Neuronal stem cell (in vitro differentiated cells): Measurements from ENCODE around the gene PPP2R2B.

ENCODE experiments used
- DNase-seq: peaks from one replicate; pipeline ENCODE4 v3.0.0-alpha.2; 2013; ENCODE audit warnings: low spot score
- H2AFZ ChIP-seq: one replicate; pipeline ENCODE4 v1.6.1; 2013; ENCODE audit warnings: mild to moderate bottlenecking, low read length, inconsistent platforms
- H2AK5ac ChIP-seq: 2 replicates; pipeline ENCODE4 v1.6.1; 2013; ENCODE audit warnings: low read depth, mild to moderate bottlenecking, inconsistent platforms, low read length, moderate library complexity, mixed read lengths
- H2BK120ac ChIP-seq: 2 replicates; pipeline ENCODE4 v1.6.1; 2013; ENCODE audit warnings: low read depth, mild to moderate bottlenecking, inconsistent platforms, low read length, moderate library complexity, mixed read lengths
- H2BK12ac ChIP-seq: one replicate; pipeline ENCODE4 v1.6.1; 2013; ENCODE audit warnings: low read length, inconsistent platforms
- H2BK15ac ChIP-seq: 2 replicates; pipeline ENCODE4 v1.6.1; 2013; ENCODE audit warnings: mild to moderate bottlenecking, low read length, inconsistent platforms, mixed read lengths
- H2BK5ac ChIP-seq: one replicate; pipeline ENCODE4 v1.6.1; 2013; ENCODE audit warnings: inconsistent platforms, mild to moderate bottlenecking, low read length, moderate library complexity
- H3K14ac ChIP-seq: one replicate; pipeline ENCODE4 v1.6.1; 2013; ENCODE audit warnings: low read length, inconsistent platforms
- H3K18ac ChIP-seq: 2 replicates; pipeline ENCODE4 v1.6.1; 2013; ENCODE audit warnings: low read length, inconsistent platforms
- H3K23ac ChIP-seq: 2 replicates; pipeline ENCODE4 v1.6.1; 2013; ENCODE audit warnings: low read depth, mild to moderate bottlenecking, mixed read lengths, low read length, inconsistent platforms; ENCODE audit not compliant: poor library complexity
- H3K27ac ChIP-seq: replicated peaks from 3 replicates; pipeline ENCODE4 v1.5.1; 2013; ENCODE audit warnings: low read length, inconsistent platforms
- H3K27me3 ChIP-seq, 3 experiments: 2 replicates each; pipeline ENCODE4 v1.6.1; 2013; ENCODE audit warnings: low read length in 3 of 3, mild to moderate bottlenecking in 2 of 3, inconsistent platforms in 1 of 3, low read depth in 1 of 3, mixed read lengths in 1 of 3, moderate library complexity in 1 of 3; ENCODE audit not compliant: control insufficient read depth in 3 of 3, insufficient read depth in 3 of 3
- H3K36me3 ChIP-seq, 2 donors: replicated peaks in 1 of 2; 2 replicates each; pipeline ENCODE4 v1.6.1; 2013; ENCODE audit warnings: low read length in 2 of 2; ENCODE audit not compliant: control insufficient read depth in 2 of 2, insufficient read depth in 2 of 2
- H3K4ac ChIP-seq: 2 replicates; pipeline ENCODE4 v1.6.1; 2013; ENCODE audit warnings: inconsistent platforms, mild to moderate bottlenecking, low read length, moderate library complexity
- H3K4me1 ChIP-seq, 2 donors: 1 replicate in 1 of 2; 2 replicates in 1 of 2; pipeline ENCODE4 v1.6.1; 2013; ENCODE audit warnings: low read length in 2 of 2, low read depth in 1 of 2; ENCODE audit not compliant: control insufficient read depth in 2 of 2, insufficient read depth in 1 of 2
- H3K4me2 ChIP-seq: one replicate; pipeline ENCODE4 v1.6.1; 2013; ENCODE audit warnings: mild to moderate bottlenecking, low read length, inconsistent platforms; ENCODE audit not compliant: insufficient read depth, poor library complexity, severe bottlenecking
- H3K4me3 ChIP-seq, 2 donors: 2 replicates each; pipeline ENCODE4 v1.5.1; 2013; ENCODE audit warnings: low read length in 2 of 2, mild to moderate bottlenecking in 2 of 2, inconsistent platforms in 1 of 2, moderate library complexity in 1 of 2
- H3K79me1 ChIP-seq: one replicate; pipeline ENCODE4 v1.6.1; 2013; ENCODE audit warnings: low read depth, mild to moderate bottlenecking, inconsistent platforms, low read length, moderate library complexity
- H3K9ac ChIP-seq: one replicate; pipeline ENCODE4 v1.6.1; 2013; ENCODE audit warnings: mild to moderate bottlenecking, low read depth, low read length, inconsistent platforms; ENCODE audit not compliant: poor library complexity
- H3K9me3 ChIP-seq, 2 donors: replicated peaks in 1 of 2; 2 replicates each; pipeline versions ENCODE3 to v1.6.1; 2013; ENCODE audit warnings: low read length in 2 of 2, mild to moderate bottlenecking in 2 of 2, inconsistent platforms in 1 of 2, low read depth in 1 of 2, mixed read lengths in 1 of 2, moderate library complexity in 1 of 2; ENCODE audit not compliant: control insufficient read depth in 2 of 2, insufficient read depth in 1 of 2
- H4K8ac ChIP-seq: one replicate; pipeline ENCODE4 v1.6.1; 2013; ENCODE audit warnings: low read depth, mild to moderate bottlenecking, inconsistent platforms, low read length, moderate library complexity
- H4K91ac ChIP-seq: one replicate; pipeline ENCODE4 v1.6.1; 2013; ENCODE audit warnings: low read length, low read depth, mild to moderate bottlenecking, inconsistent platforms; ENCODE audit not compliant: poor library complexity
- WGBS, 2 donors: extraction: QIAGEN DNeasy Blood & Tissue Kit; methylation state at CpG; one replicate each; pipeline ENCODE4 v1.1.7; 2013; ENCODE audit warnings: missing lambda C conversion rate in 2 of 2, mixed read lengths in 1 of 2; ENCODE audit not compliant: insufficient read length in 2 of 2, insufficient replicate concordance in 1 of 2; ENCODE audit errors: extremely low coverage in 2 of 2; 5-methylcytosine and 5-hydroxymethylcytosine counted together

The PPP2R2B gene

GRCh38 chr5:146799671-146800070, 78.9 kb downstream of the PPP2R2B start:
- Histone ChIP-seq H4K91ac (no peak overlapping the region), H2AK5ac (no peak overlapping the region), H2BK5ac (no peak overlapping the region), H2AFZ (no peak overlapping the region), H3K27me3 (no peaks in the 10 kb centered on the region), H3K27ac (peak overlapping the region; percentile 61), H3K4ac (no peak overlapping the region), H3K4me1 (peaks cover 14 to 30% of the 10 kb centered on the region in 2 donors), H3K79me1 (peaks cover 2% of the 10 kb centered on the region), H3K4me2 (no peak overlapping the region), H3K9me3 (no peaks in the 10 kb centered on the region), H2BK15ac (no peak overlapping the region), H3K14ac (no peak overlapping the region), H3K4me3 (no peak overlapping the region), H2BK120ac (no peak overlapping the region), H3K18ac (no peak overlapping the region), H3K9ac (no peak overlapping the region), H4K8ac (no peak overlapping the region), H2BK12ac (no peak overlapping the region), H3K23ac (no peak overlapping the region), H3K36me3 (no peaks in the 10 kb centered on the region)
- WGBS, 2 donors = no CpG with 5 or more reads among the region's 5 CpGs
- no peak for DNase-seq

- H2BK15ac ChIP-seq = no peak overlapping the region
- no peaks in the 10 kb centered on the region for H3K36me3 ChIP-seq
- H3K4me1 ChIP-seq = peaks cover 14 to 28% of the 10 kb centered on the region in 2 donors
- peak overlapping the region; percentile 8 for H2AK5ac ChIP-seq
- H3K4me2 ChIP-seq = no peak overlapping the region
- no peak overlapping the region for H2BK5ac ChIP-seq
- H4K8ac ChIP-seq = no peak overlapping the region
- H3K79me1 ChIP-seq = peaks cover 1% of the 10 kb centered on the region
- no peak overlapping the region for H2AFZ ChIP-seq
- no peak overlapping the region for H3K4ac ChIP-seq
- peak overlapping the region; percentile 61 for H3K27ac ChIP-seq
- no peak overlapping the region for H3K23ac ChIP-seq
- H2BK120ac ChIP-seq = no peak overlapping the region
- no peak overlapping the region for H4K91ac ChIP-seq
- H3K18ac ChIP-seq = no peak overlapping the region
- H3K4me3 ChIP-seq = no peak overlapping the region
- WGBS, 2 donors = no CpG with 5 or more reads among the region's 1 CpG
- H3K9ac ChIP-seq = no peak overlapping the region
- no peaks in the 10 kb centered on the region for H3K27me3 ChIP-seq
- no peak overlapping the region for H3K14ac ChIP-seq
- no peak for DNase-seq
- no peaks in the 10 kb centered on the region for H3K9me3 ChIP-seq
- H2BK12ac ChIP-seq = no peak overlapping the region
Measured at GRCh38 chr5:146799231-146799630, 79.3 kb downstream of the PPP2R2B start.

GRCh38 chr5:146797658-146798057, 80.9 kb downstream of the PPP2R2B start:
- H3K36me3 ChIP-seq = no peaks in the 10 kb centered on the region
- H3K4me3 ChIP-seq = no peak overlapping the region
- peak overlapping the region; percentile 35 for H3K4me2 ChIP-seq
- no peak overlapping the region for H3K4ac ChIP-seq
- no peak overlapping the region for H3K14ac ChIP-seq
- peak overlapping the region; percentile 92 for H3K27ac ChIP-seq
- no CpG with 5 or more reads among the region's 5 CpGs for WGBS, 2 donors
- H3K9me3 ChIP-seq = no peaks in the 10 kb centered on the region
- no peak overlapping the region for H4K91ac ChIP-seq
- no peak overlapping the region for H2BK12ac ChIP-seq
- H3K18ac ChIP-seq = no peak overlapping the region
- H3K4me1 ChIP-seq = peaks cover 14 to 27% of the 10 kb centered on the region in 2 donors
- no peak overlapping the region for H2AK5ac ChIP-seq
- no peaks in the 10 kb centered on the region for H3K79me1 ChIP-seq
- H3K23ac ChIP-seq = no peak overlapping the region
- no peak overlapping the region for H4K8ac ChIP-seq
- H3K9ac ChIP-seq = no peak overlapping the region
- H3K27me3 ChIP-seq = no peaks in the 10 kb centered on the region
- no peak overlapping the region for H2BK120ac ChIP-seq
- no peak overlapping the region for H2BK15ac ChIP-seq
- H2AFZ ChIP-seq = no peak overlapping the region
- peak; percentile 64 for DNase-seq
- H2BK5ac ChIP-seq = no peak overlapping the region

GRCh38 chr5:146796911-146797310, 81.6 kb downstream of the PPP2R2B start:
- WGBS, 2 donors = no CpG with 5 or more reads among the region's 1 CpG
- Histone ChIP-seq H2BK15ac (no peak overlapping the region), H3K4me1 (peaks cover 9 to 23% of the 10 kb centered on the region in 2 donors), H2BK5ac (no peak overlapping the region), H3K23ac (no peak overlapping the region), H3K9me3 (no peaks in the 10 kb centered on the region), H3K27ac (peak overlapping the region; percentile 92), H4K91ac (no peak overlapping the region), H3K4me2 (no peak overlapping the region), H2BK12ac (no peak overlapping the region), H4K8ac (no peak overlapping the region), H3K36me3 (no peaks in the 10 kb centered on the region), H2BK120ac (no peak overlapping the region), H2AK5ac (no peak overlapping the region), H3K4ac (no peak overlapping the region), H3K4me3 (no peak overlapping the region), H3K79me1 (no peaks in the 10 kb centered on the region), H3K14ac (no peak overlapping the region), H3K9ac (no peak overlapping the region), H2AFZ (no peak overlapping the region), H3K27me3 (no peaks in the 10 kb centered on the region), H3K18ac (no peak overlapping the region)
- peak; percentile 45 for DNase-seq
